22Rv1 (cell line): ENCODE measurements around the gene KIAA2012.

Experiments
- H3K27ac ChIP-seq: fragments of 450-650 bp; 2 replicates; pipeline ENCODE4 v1.5.1; 2017
- ZFX ChIP-seq: fragments of 450-650 bp; IDR thresholded peaks from 2 replicates; pipeline ENCODE4 v1.6.1; 2017; ENCODE audit warnings: antibody characterized with exemption, borderline replicate concordance
- TF ChIP-seq, protein P1 (sequence below): fragments of 450-650 bp; IDR thresholded peaks from 2 replicates; pipeline ENCODE4 v1.5.1; 2017; ENCODE audit warnings: mild to moderate bottlenecking

KIAA2012 gene

DNA sequence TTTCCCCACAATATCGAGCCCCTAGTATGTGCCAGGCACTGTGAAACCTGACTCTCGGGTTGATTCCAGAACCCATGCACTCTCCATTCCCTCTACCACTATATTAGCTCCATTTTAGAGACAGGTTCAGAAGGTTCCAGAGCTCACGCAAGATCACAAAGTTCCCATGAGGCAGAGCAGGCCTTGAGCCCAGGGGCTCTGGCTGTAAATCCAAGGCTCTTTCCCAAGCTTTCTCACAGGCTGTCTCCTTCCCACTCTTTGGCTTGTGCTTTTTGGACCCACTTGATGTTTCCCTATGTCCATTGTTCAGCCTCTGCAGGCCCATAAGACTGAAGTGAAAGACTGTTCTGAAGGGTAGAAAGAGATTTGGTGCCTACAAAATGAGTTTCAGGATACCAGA is 15.7 kb downstream of the KIAA2012 start:
- TF ChIP-seq, protein P1, sequence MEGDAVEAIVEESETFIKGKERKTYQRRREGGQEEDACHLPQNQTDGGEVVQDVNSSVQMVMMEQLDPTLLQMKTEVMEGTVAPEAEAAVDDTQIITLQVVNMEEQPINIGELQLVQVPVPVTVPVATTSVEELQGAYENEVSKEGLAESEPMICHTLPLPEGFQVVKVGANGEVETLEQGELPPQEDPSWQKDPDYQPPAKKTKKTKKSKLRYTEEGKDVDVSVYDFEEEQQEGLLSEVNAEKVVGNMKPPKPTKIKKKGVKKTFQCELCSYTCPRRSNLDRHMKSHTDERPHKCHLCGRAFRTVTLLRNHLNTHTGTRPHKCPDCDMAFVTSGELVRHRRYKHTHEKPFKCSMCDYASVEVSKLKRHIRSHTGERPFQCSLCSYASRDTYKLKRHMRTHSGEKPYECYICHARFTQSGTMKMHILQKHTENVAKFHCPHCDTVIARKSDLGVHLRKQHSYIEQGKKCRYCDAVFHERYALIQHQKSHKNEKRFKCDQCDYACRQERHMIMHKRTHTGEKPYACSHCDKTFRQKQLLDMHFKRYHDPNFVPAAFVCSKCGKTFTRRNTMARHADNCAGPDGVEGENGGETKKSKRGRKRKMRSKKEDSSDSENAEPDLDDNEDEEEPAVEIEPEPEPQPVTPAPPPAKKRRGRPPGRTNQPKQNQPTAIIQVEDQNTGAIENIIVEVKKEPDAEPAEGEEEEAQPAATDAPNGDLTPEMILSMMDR: no peak
- no peak for TF ChIP-seq ZFX
- H3K27ac ChIP-seq: no peak overlapping the region

DNA sequence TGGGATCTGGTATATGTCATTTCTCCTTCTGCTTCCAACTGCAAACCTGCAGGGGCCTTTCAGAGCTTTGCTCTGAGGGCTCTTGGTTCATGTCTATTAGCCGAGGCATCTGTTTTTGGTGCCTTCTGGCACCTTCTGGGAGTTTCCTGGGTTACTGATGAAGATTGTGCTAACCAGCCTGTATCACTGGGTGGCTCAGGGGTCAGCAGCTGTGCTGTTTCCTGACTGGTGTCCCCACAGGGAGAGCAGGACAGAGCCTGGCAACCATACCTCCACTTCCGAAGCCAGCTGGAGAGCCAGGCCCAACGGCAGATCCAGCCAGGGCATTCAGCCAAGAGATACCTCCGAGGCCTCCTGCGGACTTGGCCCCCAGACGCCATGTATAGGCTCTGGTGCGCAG is 17.5 kb downstream of the KIAA2012 start:
- no peak overlapping the region for H3K27ac ChIP-seq
- TF ChIP-seq, protein P1: no peak
- no peak for TF ChIP-seq ZFX

DNA sequence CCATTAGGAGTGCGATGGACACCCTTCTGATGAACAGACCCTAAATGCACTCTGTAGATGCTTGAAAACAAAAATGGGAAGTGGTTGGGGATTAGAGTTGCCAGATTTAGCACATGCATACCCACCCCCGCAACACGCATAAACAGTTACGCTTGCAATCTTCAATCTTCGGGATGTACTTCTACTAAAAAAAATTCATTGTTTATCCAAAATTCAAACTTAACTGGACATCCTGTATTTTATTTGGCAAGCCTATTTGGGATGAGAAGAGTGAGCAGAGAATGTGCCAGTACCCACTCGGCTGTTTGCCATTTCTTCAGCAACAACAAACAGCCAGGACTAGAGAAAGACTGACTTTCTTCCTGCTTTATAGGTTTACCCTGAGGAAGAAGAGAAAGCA is 18.4 kb downstream of the KIAA2012 start:
- no peak overlapping the region for H3K27ac ChIP-seq
- no peak for TF ChIP-seq ZFX
- TF ChIP-seq, protein P1: no peak

DNA sequence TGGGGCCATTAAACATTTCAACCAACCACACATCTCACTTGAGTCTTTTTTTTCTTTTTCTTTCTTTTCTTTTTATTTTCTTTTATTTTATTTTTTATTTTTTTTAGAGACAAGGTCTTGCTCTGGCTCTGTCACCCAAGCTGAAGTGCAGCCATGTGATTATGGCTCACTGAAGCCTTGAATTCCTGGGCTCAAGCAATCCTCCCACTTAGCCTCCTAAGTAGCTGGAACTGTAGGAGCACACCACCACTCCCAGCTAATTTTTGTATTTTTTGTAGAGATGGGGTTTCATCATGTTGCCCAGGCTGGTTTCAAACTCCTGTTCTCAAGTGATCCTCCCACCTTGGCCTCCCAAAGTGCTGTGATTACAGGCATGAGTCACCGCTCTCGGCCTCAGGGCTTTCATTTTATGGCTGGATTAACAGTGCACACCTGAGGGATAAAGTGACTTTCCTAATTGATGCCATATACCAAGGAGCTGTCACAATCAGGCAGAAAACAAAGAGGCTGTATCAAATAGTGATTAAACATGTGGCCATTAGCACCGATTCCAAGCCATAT is 21.5 kb downstream of the KIAA2012 start:
- TF ChIP-seq, protein P1: no peak
- no peak for TF ChIP-seq ZFX
- no peak overlapping the region for H3K27ac ChIP-seq

DNA sequence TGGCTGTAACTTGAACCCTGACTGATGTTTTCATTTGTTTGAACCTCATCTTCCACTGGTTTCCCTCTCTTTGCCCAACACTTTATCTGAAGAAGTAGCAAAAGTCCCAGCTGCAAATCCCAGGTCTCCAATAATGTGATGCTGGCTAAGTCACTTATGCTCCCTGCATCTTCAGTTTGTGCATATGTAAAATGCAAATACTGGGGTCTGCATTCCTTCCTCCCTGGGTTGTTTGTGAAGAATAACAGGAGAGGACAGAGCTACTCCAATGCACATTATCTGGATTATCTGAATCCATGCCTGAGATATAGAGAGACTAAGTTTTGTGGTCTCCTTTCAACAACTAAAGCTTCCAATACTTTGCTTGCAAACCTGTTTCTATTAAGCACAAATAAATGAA is 22.2 kb downstream of the KIAA2012 start:
- TF ChIP-seq, protein P1: no peak
- TF ChIP-seq ZFX: no peak
- H3K27ac ChIP-seq: no peak overlapping the region

DNA sequence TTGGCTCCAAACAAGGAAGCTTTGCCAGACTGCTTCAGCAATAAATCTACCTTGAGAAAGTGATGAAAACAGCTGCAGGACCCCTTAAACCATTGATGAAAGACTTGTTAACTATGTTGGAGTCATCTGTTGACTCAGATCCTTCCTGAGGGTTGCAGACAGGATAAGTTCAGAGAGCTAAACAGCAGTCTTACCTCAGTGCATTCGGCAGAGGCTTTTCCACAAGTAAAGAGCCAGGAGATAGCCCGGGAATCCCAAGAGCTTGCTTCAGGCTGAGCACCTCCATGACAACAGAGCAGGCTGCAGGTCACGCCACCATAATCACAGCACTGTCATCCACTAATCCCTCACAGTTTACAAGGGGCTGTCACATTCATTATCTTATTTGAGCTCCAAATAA is 23.7 kb downstream of the KIAA2012 start:
- no peak for TF ChIP-seq ZFX
- TF ChIP-seq, protein P1: no peak
- no peak overlapping the region for H3K27ac ChIP-seq

DNA sequence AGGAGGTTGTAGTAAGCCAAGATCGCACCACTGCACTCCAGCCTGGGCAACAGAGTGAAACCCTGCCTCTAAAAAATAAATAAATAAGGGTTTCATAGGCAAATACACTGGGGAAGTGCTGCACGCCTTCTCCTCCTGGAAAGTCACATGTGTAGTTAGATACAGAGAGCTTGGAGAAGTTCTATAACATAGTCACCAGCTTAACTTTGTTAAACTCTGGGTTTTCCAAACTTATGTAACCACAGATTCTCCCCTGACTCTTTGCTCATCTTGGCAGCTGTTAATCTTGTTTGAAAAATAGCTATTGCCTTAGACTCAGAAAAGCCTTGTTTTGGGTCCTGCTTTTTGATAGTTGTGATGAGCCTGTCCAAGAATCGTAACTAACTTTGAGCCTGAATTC is 25.2 kb downstream of the KIAA2012 start:
- H3K27ac ChIP-seq: no peak overlapping the region
- TF ChIP-seq ZFX: no peak
- TF ChIP-seq, protein P1: no peak
